C4-2B (cell line): ENCODE measurements around the gene GPR158.

Source experiments
- ZFX ChIP-seq: fragments of 450-650 bp; IDR thresholded peaks from 2 replicates; pipeline ENCODE4 v1.6.1; 2017
- TF ChIP-seq, protein P1 (sequence below): fragments of 450-650 bp; conservative IDR thresholded peaks from 2 replicates; pipeline ENCODE4 v1.5.1; 2017; ENCODE audit warnings: mild to moderate bottlenecking

DNA sequence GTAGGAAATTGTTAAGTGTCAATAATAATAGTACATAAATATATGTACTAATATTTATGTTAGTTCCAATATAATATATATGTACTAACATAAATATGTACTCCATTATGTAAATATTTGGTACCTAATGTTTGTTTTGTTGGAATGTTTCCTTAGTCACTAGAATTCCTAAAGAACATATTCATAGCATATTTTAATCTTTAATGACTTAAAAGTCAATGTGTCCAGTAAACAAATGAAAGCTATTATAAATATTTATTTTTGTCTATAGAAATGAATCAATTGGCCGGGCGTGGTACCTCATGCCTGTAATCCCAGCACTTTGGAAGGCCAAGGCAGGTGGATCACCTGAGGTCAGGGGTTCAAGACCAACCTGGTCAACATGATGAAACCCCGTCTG lies 153.6 kb downstream of the GPR158 start:
- TF ChIP-seq, protein P1, sequence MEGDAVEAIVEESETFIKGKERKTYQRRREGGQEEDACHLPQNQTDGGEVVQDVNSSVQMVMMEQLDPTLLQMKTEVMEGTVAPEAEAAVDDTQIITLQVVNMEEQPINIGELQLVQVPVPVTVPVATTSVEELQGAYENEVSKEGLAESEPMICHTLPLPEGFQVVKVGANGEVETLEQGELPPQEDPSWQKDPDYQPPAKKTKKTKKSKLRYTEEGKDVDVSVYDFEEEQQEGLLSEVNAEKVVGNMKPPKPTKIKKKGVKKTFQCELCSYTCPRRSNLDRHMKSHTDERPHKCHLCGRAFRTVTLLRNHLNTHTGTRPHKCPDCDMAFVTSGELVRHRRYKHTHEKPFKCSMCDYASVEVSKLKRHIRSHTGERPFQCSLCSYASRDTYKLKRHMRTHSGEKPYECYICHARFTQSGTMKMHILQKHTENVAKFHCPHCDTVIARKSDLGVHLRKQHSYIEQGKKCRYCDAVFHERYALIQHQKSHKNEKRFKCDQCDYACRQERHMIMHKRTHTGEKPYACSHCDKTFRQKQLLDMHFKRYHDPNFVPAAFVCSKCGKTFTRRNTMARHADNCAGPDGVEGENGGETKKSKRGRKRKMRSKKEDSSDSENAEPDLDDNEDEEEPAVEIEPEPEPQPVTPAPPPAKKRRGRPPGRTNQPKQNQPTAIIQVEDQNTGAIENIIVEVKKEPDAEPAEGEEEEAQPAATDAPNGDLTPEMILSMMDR: no peak
- TF ChIP-seq ZFX: no peak
